ENCODE measurements around the gene COPG1. TPM values are rescaled to one million over a fixed set of nuclear protein-coding genes. Genes with fewer than 3 reads are reported as not detected.

COPG1 gene
- total and polyA plus RNA-seq, 2 of the 13 experiments (the other 11 are each of a cell fraction or from before 2014, with no cell fraction given), result 98.6 to 166 TPM

DNA sequence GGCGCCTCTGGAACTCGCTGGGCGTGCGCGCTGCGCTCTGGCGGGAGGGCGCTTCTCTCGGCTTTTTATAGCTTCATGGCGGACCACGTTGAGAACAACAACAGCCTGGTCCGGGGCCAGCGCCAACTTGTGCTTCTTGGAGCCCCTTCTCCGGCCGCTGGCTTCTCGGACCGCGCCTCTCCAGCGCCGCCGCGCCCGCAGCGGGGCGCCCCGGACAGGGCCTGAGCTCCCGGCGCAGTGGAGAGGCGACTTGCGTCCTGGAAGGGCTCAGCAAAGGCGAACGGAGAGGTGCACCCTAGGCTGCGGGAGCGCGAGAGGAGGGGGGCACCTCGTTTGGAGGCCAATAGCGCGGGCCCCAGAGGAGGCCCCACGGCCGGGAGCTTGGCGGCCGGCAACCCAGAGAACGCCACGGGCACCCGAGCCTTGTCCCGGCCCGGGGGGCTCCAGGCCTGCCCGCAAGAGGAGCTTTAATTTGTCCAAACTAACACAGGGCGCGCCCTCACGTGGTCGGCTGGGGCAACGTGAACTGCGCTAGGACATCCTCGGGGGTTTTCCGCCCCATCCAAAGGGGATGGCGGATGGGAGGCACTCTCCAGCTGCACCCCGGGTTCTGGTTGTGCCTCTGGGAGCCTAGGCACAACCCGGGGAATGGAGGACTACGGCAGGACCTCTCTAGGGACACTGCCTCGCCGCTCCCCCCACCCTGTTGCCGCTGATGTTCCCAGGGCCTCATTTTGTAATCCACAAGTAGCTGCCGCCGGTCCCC is 67.0 kb downstream of the COPG1 start (continued):
- TF ChIP-seq MEF2D (CRISPR knock-in tag; IDR thresholded peaks at IDR 0.05) (peak; percentile 69; the same call in 1 of the 2 replicates), CAMTA2 (CRISPR knock-in tag; IDR thresholded peaks at IDR 0.05; ENCODE audit: borderline replicate concordance) (0 out of 2 replicates have a peak, but pooled peaks have one; percentile 58), ZSCAN29 (CRISPR knock-in tag; conservative IDR thresholded peaks at IDR 0.05) (0 out of 2 replicates have a peak, but pooled peaks have one; percentile 48), FIP1L1 (IDR thresholded peaks at IDR 0.05; ENCODE audit: borderline replicate concordance, insufficient read depth, low read depth, low read length) (no peak), HOXD1 (CRISPR knock-in tag; IDR thresholded peaks at IDR 0.05) (no peak), CCDC6 (CRISPR knock-in tag; IDR thresholded peaks at IDR 0.05) (peak; percentile 81; the same call in 1 of the 2 replicates), TCF7 (IDR thresholded peaks at IDR 0.05; ENCODE audit: low read depth) (no peak), TAF1 (CRISPR knock-in tag; IDR thresholded peaks at IDR 0.05) (peak; percentile 91), ZEB1 (IDR thresholded peaks at IDR 0.05; ENCODE audit: insufficient replicate concordance, low read depth) (no peak), YEATS4 (CRISPR knock-in tag; IDR thresholded peaks at IDR 0.05; ENCODE audit: borderline replicate concordance) (peak; percentile 58; the same call in 1 of the 2 replicates), MIXL1 (CRISPR knock-in tag; IDR thresholded peaks at IDR 0.05) (no peak), ZBTB21 (CRISPR knock-in tag; IDR thresholded peaks at IDR 0.05) (0 out of 2 replicates have a peak, but pooled peaks have one; percentile 38), ZNF235 (CRISPR knock-in tag; IDR thresholded peaks at IDR 0.05; ENCODE audit: borderline replicate concordance) (0 out of 2 replicates have a peak, but pooled peaks have one; percentile 47), SNAI1 (CRISPR knock-in tag; IDR thresholded peaks at IDR 0.05; ENCODE audit: borderline replicate concordance) (no peak), SOX5 (CRISPR knock-in tag; IDR thresholded peaks at IDR 0.05; ENCODE audit: borderline replicate concordance) (peak; percentile 24; the same call in 1 of the 2 replicates), ZNF343 (CRISPR knock-in tag; IDR thresholded peaks at IDR 0.05) (no peak), KLF6 (CRISPR knock-in tag; IDR thresholded peaks at IDR 0.05) (no peak), FOXC1 (CRISPR knock-in tag; IDR thresholded peaks at IDR 0.05; ENCODE audit: borderline replicate concordance) (peak; percentile 55; the same call in 1 of the 2 replicates), ZNF230 (CRISPR knock-in tag; IDR thresholded peaks at IDR 0.05) (no peak), IRF2 (CRISPR knock-in tag; IDR thresholded peaks at IDR 0.05) (peak; percentile 73)
- TF ChIP-seq, protein P1, sequence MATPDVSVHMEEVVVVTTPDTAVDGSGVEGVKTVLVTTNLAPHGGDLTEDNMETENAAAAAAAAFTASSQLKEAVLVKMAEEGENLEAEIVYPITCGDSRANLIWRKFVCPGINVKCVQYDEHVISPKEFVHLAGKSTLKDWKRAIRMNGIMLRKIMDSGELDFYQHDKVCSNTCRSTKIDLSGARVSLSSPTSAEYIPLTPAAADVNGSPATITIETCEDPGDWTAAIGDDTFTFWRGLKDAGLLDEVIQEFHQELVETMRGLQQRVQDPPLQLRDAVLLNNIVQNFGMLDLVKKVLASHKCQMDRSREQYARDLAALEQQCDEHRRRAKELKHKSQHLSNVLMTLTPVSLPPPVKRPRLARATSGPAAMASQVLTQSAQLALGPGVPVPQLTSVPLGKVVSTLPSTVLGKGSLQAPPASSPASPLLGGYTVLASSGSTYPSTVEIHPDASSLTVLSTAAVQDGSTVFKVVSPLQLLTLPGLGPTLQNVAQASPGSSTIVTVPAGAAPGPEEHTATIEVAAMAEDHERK (CRISPR knock-in tag; IDR thresholded peaks at IDR 0.05; ENCODE audit: low read depth), result no peak
- TF ChIP-seq, protein P2, sequence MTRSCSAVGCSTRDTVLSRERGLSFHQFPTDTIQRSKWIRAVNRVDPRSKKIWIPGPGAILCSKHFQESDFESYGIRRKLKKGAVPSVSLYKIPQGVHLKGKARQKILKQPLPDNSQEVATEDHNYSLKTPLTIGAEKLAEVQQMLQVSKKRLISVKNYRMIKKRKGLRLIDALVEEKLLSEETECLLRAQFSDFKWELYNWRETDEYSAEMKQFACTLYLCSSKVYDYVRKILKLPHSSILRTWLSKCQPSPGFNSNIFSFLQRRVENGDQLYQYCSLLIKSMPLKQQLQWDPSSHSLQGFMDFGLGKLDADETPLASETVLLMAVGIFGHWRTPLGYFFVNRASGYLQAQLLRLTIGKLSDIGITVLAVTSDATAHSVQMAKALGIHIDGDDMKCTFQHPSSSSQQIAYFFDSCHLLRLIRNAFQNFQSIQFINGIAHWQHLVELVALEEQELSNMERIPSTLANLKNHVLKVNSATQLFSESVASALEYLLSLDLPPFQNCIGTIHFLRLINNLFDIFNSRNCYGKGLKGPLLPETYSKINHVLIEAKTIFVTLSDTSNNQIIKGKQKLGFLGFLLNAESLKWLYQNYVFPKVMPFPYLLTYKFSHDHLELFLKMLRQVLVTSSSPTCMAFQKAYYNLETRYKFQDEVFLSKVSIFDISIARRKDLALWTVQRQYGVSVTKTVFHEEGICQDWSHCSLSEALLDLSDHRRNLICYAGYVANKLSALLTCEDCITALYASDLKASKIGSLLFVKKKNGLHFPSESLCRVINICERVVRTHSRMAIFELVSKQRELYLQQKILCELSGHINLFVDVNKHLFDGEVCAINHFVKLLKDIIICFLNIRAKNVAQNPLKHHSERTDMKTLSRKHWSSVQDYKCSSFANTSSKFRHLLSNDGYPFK (CRISPR knock-in tag; IDR thresholded peaks at IDR 0.05; ENCODE audit: borderline replicate concordance), result no peak; the same call in 1 of the 2 replicates
- TF ChIP-seq, protein P3, sequence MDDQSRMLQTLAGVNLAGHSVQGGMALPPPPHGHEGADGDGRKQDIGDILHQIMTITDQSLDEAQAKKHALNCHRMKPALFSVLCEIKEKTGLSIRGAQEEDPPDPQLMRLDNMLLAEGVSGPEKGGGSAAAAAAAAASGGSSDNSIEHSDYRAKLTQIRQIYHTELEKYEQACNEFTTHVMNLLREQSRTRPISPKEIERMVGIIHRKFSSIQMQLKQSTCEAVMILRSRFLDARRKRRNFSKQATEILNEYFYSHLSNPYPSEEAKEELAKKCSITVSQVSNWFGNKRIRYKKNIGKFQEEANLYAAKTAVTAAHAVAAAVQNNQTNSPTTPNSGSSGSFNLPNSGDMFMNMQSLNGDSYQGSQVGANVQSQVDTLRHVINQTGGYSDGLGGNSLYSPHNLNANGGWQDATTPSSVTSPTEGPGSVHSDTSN (CRISPR knock-in tag; IDR thresholded peaks at IDR 0.05; ENCODE audit: borderline replicate concordance), result no peak
- TF ChIP-seq, protein P4, sequence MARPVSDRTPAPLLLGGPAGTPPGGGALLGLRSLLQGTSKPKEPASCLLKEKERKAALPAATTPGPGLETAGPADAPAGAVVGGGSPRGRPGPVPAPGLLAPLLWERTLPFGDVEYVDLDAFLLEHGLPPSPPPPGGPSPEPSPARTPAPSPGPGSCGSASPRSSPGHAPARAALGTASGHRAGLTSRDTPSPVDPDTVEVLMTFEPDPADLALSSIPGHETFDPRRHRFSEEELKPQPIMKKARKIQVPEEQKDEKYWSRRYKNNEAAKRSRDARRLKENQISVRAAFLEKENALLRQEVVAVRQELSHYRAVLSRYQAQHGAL (CRISPR knock-in tag; IDR thresholded peaks at IDR 0.05; ENCODE audit: not compliant biosample characterization), result no peak
